BLaER1 (cell line): ENCODE results near the gene TELO2.

ENCODE experiments used
- H3K27ac ChIP-seq: shearing (Covaris generic); formaldehyde crosslinking; 2 replicates; pipeline ENCODE4 v1.8.1; 2022
- H3K27me3 ChIP-seq: shearing (Covaris generic); formaldehyde crosslinking; 2 replicates; pipeline ENCODE4 v1.8.1; 2022
- H3K36me3 ChIP-seq: shearing (Covaris generic); formaldehyde crosslinking; 2 replicates; pipeline ENCODE4 v1.8.1; 2022
- H3K4me1 ChIP-seq: shearing (Covaris generic); formaldehyde crosslinking; 2 replicates; pipeline ENCODE4 v1.8.1; 2022
- H3K4me2 ChIP-seq: shearing (Covaris generic); formaldehyde crosslinking; 2 replicates; pipeline ENCODE4 v1.8.1; 2022
- H3K4me3 ChIP-seq: shearing (Covaris generic); formaldehyde crosslinking; 2 replicates; pipeline ENCODE4 v1.8.1; 2022
- H3K9ac ChIP-seq: shearing (Covaris generic); formaldehyde crosslinking; 2 replicates; pipeline ENCODE4 v1.8.1; 2022
- H3K9me3 ChIP-seq: shearing (Covaris generic); formaldehyde crosslinking; 2 replicates; pipeline ENCODE4 v1.8.1; 2022
- H4K20me1 ChIP-seq: shearing (Covaris generic); formaldehyde crosslinking; 2 replicates; pipeline ENCODE4 v1.8.1; 2022
- Cebpa-rat ChIP-seq: shearing (Covaris generic); IDR thresholded peaks from 2 replicates; pipeline ENCODE4 v1.8.1; 2022

Gene TELO2

DNA sequence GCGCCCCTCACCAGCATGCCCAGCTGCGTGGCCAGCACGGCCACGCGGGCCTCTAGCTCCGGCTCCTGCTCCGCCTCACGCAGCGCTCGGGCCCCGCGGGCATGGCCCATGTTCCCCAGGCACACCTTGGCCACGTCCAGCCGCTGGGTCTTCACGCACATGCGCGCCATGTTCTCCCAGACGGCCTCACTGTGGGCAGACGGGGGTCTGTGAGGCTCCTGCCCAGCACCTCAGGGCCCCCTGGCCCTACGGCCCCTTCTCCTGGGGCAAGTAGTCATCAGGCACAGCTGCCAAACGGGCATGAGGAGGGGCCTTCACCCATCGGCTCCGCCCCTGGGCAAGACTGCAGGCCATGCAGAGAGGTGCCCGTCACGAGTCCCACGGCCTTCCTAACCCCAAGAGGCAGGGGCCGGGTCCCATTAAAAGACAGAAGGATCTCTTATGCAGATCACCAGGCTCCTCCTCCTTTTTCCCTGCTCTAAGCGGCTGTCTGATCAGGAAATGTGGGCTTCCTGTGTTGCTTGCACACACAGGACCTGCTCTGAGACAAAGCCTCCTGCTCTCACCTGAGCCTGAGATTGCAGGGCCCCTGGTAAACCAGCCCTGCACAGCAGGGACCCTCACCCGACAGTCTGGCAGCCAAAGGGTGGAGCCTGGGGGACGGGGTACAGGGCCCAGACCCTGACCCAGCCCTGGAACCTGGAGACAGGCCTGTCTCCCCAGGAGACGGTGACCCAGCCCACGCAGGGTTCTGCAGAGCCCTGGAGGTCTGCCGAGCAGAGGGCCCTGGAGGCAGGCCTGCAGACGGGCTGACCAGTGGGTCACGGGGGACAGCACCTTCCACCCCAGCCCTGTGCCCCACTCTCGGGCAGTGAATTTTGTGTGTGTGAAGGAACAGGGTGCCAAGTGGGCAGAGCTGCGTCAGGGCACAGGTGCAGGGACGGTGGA, 33.7 kb downstream of the TELO2 start:
- Histone ChIP-seq H3K27me3 (peaks cover 20% of the 10 kb centered on the region), H3K4me2 (peak overlapping the region; percentile 92), H3K9ac (no peak overlapping the region), H3K4me1 (peaks cover 47% of the 10 kb centered on the region), H3K9me3 (no peaks in the 10 kb centered on the region), H4K20me1 (peaks cover 34% of the 10 kb centered on the region), H3K36me3 (no peaks in the 10 kb centered on the region; the same call in 1 of the 2 replicates), H3K27ac (peak overlapping the region; percentile 33), H3K4me3 (peak overlapping the region; percentile 42)
- no peak for TF ChIP-seq Cebpa-rat

DNA sequence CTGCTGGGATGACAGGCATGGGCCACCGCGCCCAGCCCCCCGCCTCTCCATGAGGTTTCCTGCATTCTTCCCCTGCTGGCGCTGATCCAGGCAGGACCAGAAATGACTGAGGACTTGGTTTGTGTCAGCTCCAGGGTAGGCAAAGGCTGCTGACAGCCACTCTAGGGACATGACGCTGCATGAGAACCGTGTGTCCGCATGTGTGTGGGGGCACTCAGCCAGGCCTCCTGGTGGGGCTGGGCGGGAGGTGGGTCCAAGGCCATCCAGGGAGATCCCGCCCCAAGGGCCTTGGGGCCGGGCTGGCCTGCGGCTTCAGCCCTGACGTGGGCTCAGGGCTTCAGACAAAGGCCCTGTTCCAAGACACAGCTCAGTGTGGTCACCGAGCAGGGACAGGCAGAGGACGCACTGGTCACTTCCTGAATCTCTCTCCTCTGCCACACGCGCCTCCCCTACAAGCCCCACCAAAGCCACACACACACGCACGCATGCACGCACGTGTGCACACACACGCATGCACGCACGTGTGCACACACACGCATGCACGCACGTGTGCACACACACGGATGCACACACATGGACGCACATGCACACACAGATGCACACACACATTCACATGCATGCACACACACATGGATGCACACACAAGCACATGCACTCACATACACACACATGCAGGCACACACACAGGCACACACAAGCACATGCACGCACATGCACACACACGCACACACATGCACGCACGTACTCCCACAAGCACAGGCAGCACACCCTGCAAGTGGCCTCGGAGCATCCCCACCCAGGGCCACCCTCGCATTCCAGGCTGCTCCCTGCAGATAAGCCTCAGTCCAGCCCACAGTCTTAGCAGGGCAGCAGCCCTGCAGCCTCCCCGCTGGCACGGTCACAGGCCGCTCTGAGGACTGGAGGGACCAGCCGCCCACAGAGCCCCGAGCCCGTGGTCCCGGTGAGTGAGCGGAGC, 35.0 kb downstream of the TELO2 start:
- no peak overlapping the region for H3K4me3 ChIP-seq
- H3K4me2 ChIP-seq, result peak overlapping the region; percentile 92
- H3K9ac ChIP-seq, result no peak overlapping the region
- H3K9me3 ChIP-seq, result no peaks in the 10 kb centered on the region
- TF ChIP-seq Cebpa-rat, result no peak
- H3K27ac ChIP-seq, result no peak overlapping the region
- peaks cover 46% of the 10 kb centered on the region for H4K20me1 ChIP-seq
- peaks cover 32% of the 10 kb centered on the region for H3K27me3 ChIP-seq
- H3K36me3 ChIP-seq, result no peaks in the 10 kb centered on the region; the same call in 1 of the 2 replicates
- H3K4me1 ChIP-seq, result peaks cover 59% of the 10 kb centered on the region

DNA sequence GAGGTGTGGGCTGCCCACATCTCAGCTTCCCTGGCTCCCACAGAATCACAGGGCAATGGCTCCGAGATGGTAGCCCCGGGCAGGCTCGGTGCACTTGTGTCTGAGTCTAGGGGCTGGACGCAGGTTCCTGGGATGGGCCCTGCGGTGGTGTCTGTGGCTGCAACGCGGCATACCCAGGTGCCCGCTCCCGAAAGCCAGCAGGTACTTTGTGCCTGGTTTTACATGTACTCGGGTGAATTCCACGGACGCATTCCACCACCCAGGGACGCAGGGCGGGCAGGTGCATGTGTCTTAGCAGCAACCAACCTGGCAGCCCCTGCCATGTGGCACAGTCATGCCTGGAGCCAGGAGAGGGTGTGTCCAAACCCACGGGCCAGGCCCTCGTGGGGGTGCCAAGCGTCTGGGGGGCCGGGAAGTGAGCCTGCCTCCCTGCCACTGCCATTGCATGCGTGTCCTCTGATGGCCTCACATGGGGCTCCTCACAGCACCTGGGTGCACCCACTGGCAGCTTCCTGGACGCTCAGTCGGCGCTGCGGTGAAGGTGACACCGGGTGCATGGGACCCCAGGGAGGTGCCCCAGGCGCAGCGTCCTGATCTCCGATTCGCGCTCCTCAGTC, 35.9 kb downstream of the TELO2 start:
- TF ChIP-seq Cebpa-rat, result no peak
- no peak overlapping the region for H3K27ac ChIP-seq
- H3K36me3 ChIP-seq, result no peaks in the 10 kb centered on the region; the same call in 1 of the 2 replicates
- no peak overlapping the region for H3K4me3 ChIP-seq
- H3K9me3 ChIP-seq, result no peaks in the 10 kb centered on the region
- no peak overlapping the region for H3K9ac ChIP-seq
- peak overlapping the region; percentile 8; the same call in 1 of the 2 replicates for H3K4me2 ChIP-seq
- H3K4me1 ChIP-seq, result peaks cover 68% of the 10 kb centered on the region
- H3K27me3 ChIP-seq, result peaks cover 41% of the 10 kb centered on the region
- peaks cover 55% of the 10 kb centered on the region for H4K20me1 ChIP-seq

DNA sequence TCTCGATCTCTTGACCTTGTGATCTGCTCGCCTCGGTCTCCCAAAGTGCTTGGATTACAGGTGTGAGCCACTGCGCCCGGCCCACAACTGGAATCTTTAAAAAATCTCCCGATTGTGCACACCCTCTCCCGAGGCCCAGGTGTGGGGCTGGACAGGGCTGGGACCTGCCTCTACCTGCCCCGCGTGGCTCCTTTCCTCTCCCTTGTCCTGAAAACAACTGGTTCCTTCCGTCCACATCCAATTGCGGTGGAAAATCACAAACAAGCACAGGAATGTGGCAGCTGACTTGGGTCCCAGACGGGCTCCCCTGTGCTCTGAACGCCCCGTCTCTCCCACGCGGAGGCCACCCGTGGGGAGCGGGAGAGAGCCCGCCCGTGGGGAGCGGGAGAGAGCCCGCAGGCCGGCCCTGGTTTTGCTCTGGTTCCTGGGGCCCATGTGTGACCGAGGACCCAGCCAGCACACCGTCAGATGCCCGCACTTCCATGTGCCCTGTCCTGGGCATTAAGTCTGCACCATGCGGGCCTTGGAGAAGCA, 37.3 kb downstream of the TELO2 start:
- Histone ChIP-seq H3K4me1 (peaks cover 77% of the 10 kb centered on the region), H3K4me2 (peak overlapping the region; percentile 92), H4K20me1 (peaks cover 69% of the 10 kb centered on the region), H3K36me3 (no peaks in the 10 kb centered on the region; the same call in 1 of the 2 replicates), H3K27ac (no peak overlapping the region), H3K27me3 (peaks cover 55% of the 10 kb centered on the region), H3K9ac (no peak overlapping the region), H3K4me3 (no peak overlapping the region), H3K9me3 (no peaks in the 10 kb centered on the region)
- TF ChIP-seq Cebpa-rat, result no peak

DNA sequence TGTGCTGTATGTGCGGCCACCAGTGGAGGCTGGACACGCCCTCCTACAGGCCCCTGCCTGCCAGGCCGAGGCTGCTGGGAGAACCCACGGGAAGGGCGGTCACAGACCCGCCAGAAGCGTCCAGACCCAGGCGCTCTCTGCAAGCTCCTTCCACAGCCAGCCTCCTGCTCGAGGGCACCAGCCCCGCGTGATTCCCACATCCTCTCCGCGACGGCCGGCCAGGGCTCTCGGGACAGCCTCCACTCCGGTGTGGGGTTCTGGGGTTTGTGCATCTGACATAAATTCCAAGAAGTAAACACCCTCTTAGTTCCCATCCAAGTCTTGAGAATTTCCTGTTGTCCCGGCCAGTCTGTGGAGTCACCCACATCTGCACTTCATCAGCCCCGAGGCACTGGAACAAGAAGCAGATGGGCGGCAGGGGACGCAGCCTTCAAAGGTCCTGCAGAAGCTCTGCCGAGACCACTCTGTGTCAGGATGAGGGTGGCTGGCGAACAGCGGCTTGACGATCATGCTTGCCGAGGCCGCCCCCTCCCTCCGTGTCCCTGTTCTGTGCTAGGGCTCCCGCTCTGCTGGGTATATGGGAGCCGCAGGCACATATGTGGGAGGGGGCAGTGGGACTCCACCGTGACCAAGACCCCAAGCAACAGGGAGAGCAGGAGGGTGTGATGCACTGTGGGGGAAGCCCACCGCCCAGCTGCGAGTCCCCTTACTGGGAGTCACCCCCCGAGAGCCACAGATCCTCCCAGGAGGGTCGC, 37.9 kb downstream of the TELO2 start:
- Histone ChIP-seq H3K36me3 (no peaks in the 10 kb centered on the region; the same call in 1 of the 2 replicates), H3K27ac (no peak overlapping the region), H3K9me3 (no peaks in the 10 kb centered on the region), H3K4me1 (peaks cover 77% of the 10 kb centered on the region), H3K4me2 (peak overlapping the region; percentile 92), H3K4me3 (no peak overlapping the region), H4K20me1 (peaks cover 75% of the 10 kb centered on the region), H3K27me3 (peaks cover 62% of the 10 kb centered on the region), H3K9ac (0 out of 2 replicates have a peak overlapping the region, but pooled peaks have one; percentile 8)
- TF ChIP-seq Cebpa-rat, result no peak

DNA sequence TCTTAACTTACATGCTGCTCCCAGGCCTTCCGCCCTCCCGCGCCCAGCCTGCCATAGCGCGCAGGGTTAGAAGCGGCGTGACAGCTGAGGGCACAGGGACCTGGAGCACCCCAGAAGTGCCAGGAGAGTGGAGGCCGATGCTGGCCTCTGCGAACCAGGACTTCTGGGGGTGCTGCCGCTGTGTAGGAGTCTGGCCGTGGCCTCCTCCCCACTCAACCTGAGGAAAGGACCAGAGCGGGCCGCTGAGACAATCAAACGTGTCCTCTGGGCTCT, 38.4 kb downstream of the TELO2 start:
- peaks cover 77% of the 10 kb centered on the region for H3K4me1 ChIP-seq

DNA sequence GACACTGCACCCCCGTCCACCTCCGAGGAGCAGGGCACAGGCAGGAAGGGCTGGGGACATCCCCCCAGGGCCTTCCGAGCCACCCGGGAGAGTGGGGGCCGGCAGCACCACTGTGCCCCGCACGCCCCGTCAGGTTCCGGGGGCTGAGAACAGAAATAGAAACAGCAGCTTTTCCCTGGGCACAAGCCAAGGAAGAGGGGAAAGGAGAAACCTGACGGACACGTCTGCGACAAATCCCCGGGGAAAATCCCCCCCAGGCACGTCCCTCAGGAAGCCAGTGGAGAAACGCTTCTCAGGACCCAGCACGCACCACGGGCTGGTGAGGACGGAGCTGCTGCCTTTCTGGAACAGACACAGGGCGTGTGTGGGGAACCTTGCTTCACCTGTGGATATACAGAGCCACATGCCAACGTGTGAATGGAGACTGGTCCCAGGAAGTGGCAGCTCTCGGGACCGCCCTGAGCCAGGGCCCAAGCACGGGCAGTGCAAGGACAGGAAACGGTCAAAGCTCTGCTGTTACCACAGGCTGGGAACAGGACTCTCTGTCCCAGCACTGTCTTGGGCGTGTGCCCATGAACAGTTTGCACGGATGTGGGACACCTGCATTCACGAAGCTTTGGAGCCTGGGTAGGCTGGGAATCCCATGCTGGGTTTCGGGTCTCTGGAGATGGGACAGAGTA, 39.1 kb downstream of the TELO2 start:
- H3K4me3 ChIP-seq, result peak overlapping the region; percentile 37
- H3K27me3 ChIP-seq, result peaks cover 73% of the 10 kb centered on the region
- H3K9ac ChIP-seq, result peak overlapping the region; percentile 8; the same call in 1 of the 2 replicates
- no peaks in the 10 kb centered on the region; the same call in 1 of the 2 replicates for H3K36me3 ChIP-seq
- no peaks in the 10 kb centered on the region for H3K9me3 ChIP-seq
- H3K4me1 ChIP-seq, result peaks cover 77% of the 10 kb centered on the region
- TF ChIP-seq Cebpa-rat, result no peak
- peaks cover 87% of the 10 kb centered on the region for H4K20me1 ChIP-seq
- peak overlapping the region; percentile 92 for H3K4me2 ChIP-seq
- no peak overlapping the region for H3K27ac ChIP-seq

More for the DNA sequence above, 38.4 kb downstream of the TELO2 start:
- Histone ChIP-seq H3K9ac (0 out of 2 replicates have a peak overlapping the region, but pooled peaks have one; percentile 8), H3K27ac (no peak overlapping the region), H3K27me3 (peaks cover 67% of the 10 kb centered on the region), H3K4me3 (no peak overlapping the region), H3K4me2 (peak overlapping the region; percentile 92), H4K20me1 (peaks cover 80% of the 10 kb centered on the region), H3K9me3 (no peaks in the 10 kb centered on the region), H3K36me3 (no peaks in the 10 kb centered on the region; the same call in 1 of the 2 replicates)
- no peak for TF ChIP-seq Cebpa-rat

DNA sequence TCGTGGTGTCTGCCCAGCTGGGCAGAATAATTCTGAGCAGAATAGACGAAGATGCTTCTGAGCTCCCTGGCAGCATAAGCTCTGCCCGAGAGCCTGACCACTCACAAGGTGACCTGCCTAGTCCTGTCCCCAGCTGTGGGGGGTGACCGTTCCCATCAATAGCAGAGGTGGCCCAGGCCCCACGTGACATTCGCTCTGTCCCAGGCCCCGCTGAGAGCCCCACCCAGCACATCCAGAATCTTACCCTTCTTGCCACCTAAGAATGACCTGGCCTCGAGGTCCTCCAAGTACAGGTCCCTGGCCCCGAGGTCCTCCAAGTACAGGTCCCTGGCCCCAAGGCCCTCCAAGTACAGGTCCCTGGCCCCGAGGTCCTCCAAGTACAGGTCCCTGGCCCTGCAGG, 39.6 kb downstream of the TELO2 start:
- H3K4me1 ChIP-seq, result peaks cover 77% of the 10 kb centered on the region
- H3K36me3 ChIP-seq, result no peaks in the 10 kb centered on the region; the same call in 1 of the 2 replicates
- no peaks in the 10 kb centered on the region for H3K9me3 ChIP-seq
- peak overlapping the region; percentile 92 for H3K4me2 ChIP-seq
- no peak overlapping the region for H3K9ac ChIP-seq
- no peak overlapping the region for H3K27ac ChIP-seq
- no peak for TF ChIP-seq Cebpa-rat
- H3K27me3 ChIP-seq, result peaks cover 79% of the 10 kb centered on the region
- H3K4me3 ChIP-seq, result 0 out of 2 replicates have a peak overlapping the region, but pooled peaks have one; percentile 37
- H4K20me1 ChIP-seq, result peaks cover 92% of the 10 kb centered on the region
